Measurements from ENCODE around the gene NMNAT3.

DNA sequence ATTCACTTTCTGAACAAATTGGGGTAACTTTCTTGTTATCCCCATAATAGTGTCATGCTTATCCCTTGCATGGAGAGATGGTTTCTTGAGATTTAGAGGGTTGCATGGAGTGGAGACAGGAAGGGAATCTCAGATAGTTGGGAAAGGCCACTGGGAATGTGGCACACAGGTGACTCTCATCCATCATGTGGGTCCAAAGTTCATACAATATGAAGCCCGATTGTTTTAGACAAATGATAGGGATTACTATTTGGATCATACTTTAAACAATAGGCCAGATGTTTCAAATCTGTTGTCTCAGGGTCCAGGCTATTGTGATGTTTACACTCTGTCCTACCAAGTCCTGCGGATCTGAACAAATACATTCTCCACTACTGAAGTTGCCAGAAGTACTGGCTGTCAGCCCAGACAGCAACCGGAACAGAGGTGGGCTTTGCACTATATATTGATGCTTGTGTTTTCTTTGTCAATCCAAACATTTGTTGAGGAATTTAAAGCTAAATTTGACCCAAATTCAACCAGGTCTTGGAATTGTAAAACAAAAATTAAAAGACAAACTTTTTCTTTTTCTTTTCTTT is 39.2 kb upstream of the NMNAT3 start:
- TF ChIP-seq RAD21 (IDR thresholded peaks at IDR 0.05), result no peak
- TF ChIP-seq, protein P1, sequence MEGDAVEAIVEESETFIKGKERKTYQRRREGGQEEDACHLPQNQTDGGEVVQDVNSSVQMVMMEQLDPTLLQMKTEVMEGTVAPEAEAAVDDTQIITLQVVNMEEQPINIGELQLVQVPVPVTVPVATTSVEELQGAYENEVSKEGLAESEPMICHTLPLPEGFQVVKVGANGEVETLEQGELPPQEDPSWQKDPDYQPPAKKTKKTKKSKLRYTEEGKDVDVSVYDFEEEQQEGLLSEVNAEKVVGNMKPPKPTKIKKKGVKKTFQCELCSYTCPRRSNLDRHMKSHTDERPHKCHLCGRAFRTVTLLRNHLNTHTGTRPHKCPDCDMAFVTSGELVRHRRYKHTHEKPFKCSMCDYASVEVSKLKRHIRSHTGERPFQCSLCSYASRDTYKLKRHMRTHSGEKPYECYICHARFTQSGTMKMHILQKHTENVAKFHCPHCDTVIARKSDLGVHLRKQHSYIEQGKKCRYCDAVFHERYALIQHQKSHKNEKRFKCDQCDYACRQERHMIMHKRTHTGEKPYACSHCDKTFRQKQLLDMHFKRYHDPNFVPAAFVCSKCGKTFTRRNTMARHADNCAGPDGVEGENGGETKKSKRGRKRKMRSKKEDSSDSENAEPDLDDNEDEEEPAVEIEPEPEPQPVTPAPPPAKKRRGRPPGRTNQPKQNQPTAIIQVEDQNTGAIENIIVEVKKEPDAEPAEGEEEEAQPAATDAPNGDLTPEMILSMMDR (IDR thresholded peaks at IDR 0.05; ENCODE audit: low read depth, low read length, missing input control), result no peak
- no peak for TF ChIP-seq YY1 (IDR thresholded peaks at IDR 0.05)
- TF ChIP-seq, protein P2, sequence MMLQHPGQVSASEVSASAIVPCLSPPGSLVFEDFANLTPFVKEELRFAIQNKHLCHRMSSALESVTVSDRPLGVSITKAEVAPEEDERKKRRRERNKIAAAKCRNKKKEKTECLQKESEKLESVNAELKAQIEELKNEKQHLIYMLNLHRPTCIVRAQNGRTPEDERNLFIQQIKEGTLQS (IDR thresholded peaks at IDR 0.05), result no peak
- no peak for TF ChIP-seq SP1 (IDR thresholded peaks at IDR 0.05)
- no peak for TF ChIP-seq TAF1 (conservative IDR thresholded peaks at IDR 0.05)
- TF ChIP-seq, protein P3, sequence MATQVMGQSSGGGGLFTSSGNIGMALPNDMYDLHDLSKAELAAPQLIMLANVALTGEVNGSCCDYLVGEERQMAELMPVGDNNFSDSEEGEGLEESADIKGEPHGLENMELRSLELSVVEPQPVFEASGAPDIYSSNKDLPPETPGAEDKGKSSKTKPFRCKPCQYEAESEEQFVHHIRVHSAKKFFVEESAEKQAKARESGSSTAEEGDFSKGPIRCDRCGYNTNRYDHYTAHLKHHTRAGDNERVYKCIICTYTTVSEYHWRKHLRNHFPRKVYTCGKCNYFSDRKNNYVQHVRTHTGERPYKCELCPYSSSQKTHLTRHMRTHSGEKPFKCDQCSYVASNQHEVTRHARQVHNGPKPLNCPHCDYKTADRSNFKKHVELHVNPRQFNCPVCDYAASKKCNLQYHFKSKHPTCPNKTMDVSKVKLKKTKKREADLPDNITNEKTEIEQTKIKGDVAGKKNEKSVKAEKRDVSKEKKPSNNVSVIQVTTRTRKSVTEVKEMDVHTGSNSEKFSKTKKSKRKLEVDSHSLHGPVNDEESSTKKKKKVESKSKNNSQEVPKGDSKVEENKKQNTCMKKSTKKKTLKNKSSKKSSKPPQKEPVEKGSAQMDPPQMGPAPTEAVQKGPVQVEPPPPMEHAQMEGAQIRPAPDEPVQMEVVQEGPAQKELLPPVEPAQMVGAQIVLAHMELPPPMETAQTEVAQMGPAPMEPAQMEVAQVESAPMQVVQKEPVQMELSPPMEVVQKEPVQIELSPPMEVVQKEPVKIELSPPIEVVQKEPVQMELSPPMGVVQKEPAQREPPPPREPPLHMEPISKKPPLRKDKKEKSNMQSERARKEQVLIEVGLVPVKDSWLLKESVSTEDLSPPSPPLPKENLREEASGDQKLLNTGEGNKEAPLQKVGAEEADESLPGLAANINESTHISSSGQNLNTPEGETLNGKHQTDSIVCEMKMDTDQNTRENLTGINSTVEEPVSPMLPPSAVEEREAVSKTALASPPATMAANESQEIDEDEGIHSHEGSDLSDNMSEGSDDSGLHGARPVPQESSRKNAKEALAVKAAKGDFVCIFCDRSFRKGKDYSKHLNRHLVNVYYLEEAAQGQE (IDR thresholded peaks at IDR 0.05), result no peak
- TF ChIP-seq, protein P4, sequence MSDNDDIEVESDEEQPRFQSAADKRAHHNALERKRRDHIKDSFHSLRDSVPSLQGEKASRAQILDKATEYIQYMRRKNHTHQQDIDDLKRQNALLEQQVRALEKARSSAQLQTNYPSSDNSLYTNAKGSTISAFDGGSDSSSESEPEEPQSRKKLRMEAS (IDR thresholded peaks at IDR 0.05), result no peak
- TF ChIP-seq, protein P5, sequence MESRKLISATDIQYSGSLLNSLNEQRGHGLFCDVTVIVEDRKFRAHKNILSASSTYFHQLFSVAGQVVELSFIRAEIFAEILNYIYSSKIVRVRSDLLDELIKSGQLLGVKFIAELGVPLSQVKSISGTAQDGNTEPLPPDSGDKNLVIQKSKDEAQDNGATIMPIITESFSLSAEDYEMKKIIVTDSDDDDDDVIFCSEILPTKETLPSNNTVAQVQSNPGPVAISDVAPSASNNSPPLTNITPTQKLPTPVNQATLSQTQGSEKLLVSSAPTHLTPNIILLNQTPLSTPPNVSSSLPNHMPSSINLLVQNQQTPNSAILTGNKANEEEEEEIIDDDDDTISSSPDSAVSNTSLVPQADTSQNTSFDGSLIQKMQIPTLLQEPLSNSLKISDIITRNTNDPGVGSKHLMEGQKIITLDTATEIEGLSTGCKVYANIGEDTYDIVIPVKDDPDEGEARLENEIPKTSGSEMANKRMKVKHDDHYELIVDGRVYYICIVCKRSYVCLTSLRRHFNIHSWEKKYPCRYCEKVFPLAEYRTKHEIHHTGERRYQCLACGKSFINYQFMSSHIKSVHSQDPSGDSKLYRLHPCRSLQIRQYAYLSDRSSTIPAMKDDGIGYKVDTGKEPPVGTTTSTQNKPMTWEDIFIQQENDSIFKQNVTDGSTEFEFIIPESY (IDR thresholded peaks at IDR 0.05), result no peak
- TF ChIP-seq FOXA1 (IDR thresholded peaks at IDR 0.05), result no peak
